Suprapubic skin (tissue), 4 donors: Measurements from ENCODE around the gene MADCAM1. TPM values are rescaled to one million over a fixed set of nuclear protein-coding genes. Genes with fewer than 3 reads are reported as not detected.

ENCODE experiments used
- DNase-seq, 2 donors: peaks; one replicate each; pipeline ENCODE4 v3.0.0-alpha.2; 2019; ENCODE audit warnings: low spot score in 2 of 2
- H3K27ac ChIP-seq: fragments of 200-600 bp; sonication (generic); one replicate; pipeline ENCODE4 v1.5.1; 2019
- H3K27me3 ChIP-seq: fragments of 200-600 bp; sonication (generic); one replicate; pipeline ENCODE4 v1.5.1; 2019
- H3K36me3 ChIP-seq: fragments of 200-600 bp; sonication (generic); one replicate; pipeline ENCODE4 v1.5.1; 2019
- H3K4me1 ChIP-seq: fragments of 200-600 bp; sonication (generic); one replicate; pipeline ENCODE4 v1.5.1; 2019
- H3K4me3 ChIP-seq: fragments of 200-600 bp; sonication (generic); one replicate; pipeline ENCODE4 v1.5.1; 2019; ENCODE audit warnings: mild to moderate bottlenecking
- H3K9me3 ChIP-seq: fragments of 200-600 bp; sonication (generic); one replicate; pipeline ENCODE4 v1.5.1; 2019
- CTCF ChIP-seq, 2 donors: fragments of 200-600 bp in 1 of 2; fragments of 450-650 bp in 1 of 2; sonication (generic) in 1 of 2; IDR thresholded peaks; one replicate each; pipeline ENCODE4 v1.5.1; 2016 to 2019; ENCODE audit warnings: antibody characterized with exemption in 2 of 2, mild to moderate bottlenecking in 1 of 2, moderate library complexity in 1 of 2
- EP300 ChIP-seq: sonication (generic); formaldehyde crosslinking; IDR thresholded peaks from one replicate; pipeline ENCODE4 v1.6.1; 2017; ENCODE audit warnings: antibody characterized with exemption
- POLR2A ChIP-seq, 2 donors: fragments of 450-650 bp; IDR thresholded peaks; one replicate each; pipeline ENCODE4 v1.6.1; 2017; ENCODE audit warnings: antibody characterized with exemption in 2 of 2, mild to moderate bottlenecking in 2 of 2, moderate library complexity in 2 of 2
- POLR2AphosphoS5 ChIP-seq, 3 donors: sonication (generic); formaldehyde crosslinking; IDR thresholded peaks; one replicate each; pipeline ENCODE4 v1.6.1; 2017; ENCODE audit warnings: antibody characterized with exemption in 3 of 3
- WGBS: methylation state at CpG from one replicate; pipeline ENCODE4 v1.1.5; 2018; 5-methylcytosine and 5-hydroxymethylcytosine counted together
- total RNA-seq, 4 donors: library from RNA; depleted of rRNA; stranded (reverse); fragments of >200 nt; gene quantifications; one replicate each; pipeline ENCODE4 v1.1.0, GENCODE V29; 2016

Gene MADCAM1
- total RNA-seq, 4 donors from 2014 or later, result 0.64 TPM; not detected in 3

DNA sequence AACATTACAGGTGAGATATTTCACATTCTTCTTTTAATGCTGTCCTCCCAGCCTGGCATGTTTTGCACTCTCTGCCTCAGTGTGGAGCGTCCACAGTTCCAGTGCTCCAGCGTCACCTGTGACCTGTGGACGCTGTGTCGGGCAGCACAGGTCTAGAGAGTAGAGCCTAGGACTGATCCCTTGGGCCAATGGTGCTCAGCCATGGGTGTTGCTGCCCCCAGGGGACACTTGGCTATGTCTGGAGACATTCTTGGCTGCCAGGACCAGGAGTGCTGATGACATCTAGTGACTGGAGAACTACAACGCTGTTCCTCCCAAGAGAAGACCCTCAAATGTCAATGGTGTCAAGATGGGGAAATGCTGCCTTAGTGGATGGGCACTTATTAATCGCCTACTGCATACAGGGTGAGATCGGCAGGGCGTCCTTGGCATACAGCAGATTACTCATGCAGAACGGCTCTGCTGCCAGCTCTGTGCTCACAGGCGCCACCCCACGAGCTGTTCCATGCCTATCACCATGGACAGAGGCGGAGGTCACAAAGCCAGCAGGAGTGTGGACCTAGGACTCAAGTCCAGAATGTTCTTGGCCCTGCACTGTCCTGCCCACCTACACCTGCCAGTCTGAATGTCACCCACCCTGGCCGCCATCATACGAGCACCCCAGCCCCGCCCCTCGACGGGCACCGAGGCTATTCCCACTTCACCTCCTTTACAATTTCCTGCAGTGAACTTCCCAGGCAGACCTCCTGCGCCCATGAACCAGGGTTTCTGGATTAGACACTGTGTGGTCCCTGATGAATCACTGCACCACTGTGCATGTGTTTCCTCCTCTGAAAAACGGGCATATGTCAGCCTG, 13.9 kb upstream of the MADCAM1 start:
- no peaks in the 10 kb centered on the region for H3K36me3 ChIP-seq
- H3K4me3 ChIP-seq, result no peak overlapping the region
- no peaks in the 10 kb centered on the region for H3K9me3 ChIP-seq
- peaks cover 18% of the 10 kb centered on the region for H3K4me1 ChIP-seq
- H3K27ac ChIP-seq, result no peak overlapping the region
- H3K27me3 ChIP-seq, result peaks cover 14% of the 10 kb centered on the region
- DNase-seq, result no peak
- WGBS, result 65% methylated on average over 19 of the region's 20 CpGs
- no peak for TF ChIP-seq POLR2A (IDR thresholded peaks at IDR 0.05)
- no peak for TF ChIP-seq POLR2AphosphoS5 (IDR thresholded peaks at IDR 0.05)
- no peak for TF ChIP-seq EP300
- no peak for TF ChIP-seq CTCF (IDR thresholded peaks at IDR 0.05)

- no peak overlapping the region for H3K4me3 ChIP-seq
- no peaks in the 10 kb centered on the region for H3K9me3 ChIP-seq
- H3K27me3 ChIP-seq, result peaks cover 14% of the 10 kb centered on the region
- WGBS, result 51% methylated on average over 13 of the region's 21 CpGs
- DNase-seq, result no peak
- TF ChIP-seq CTCF (IDR thresholded peaks at IDR 0.05), result no peak
- TF ChIP-seq EP300, result no peak
- no peak for TF ChIP-seq POLR2A (IDR thresholded peaks at IDR 0.05)
- no peak for TF ChIP-seq POLR2AphosphoS5 (IDR thresholded peaks at IDR 0.05)
- H3K36me3 ChIP-seq, result no peaks in the 10 kb centered on the region
- peaks cover 18% of the 10 kb centered on the region for H3K4me1 ChIP-seq
- H3K27ac ChIP-seq, result no peak overlapping the region
Observed at GRCh38 chr19:483332-484072, 12.8 kb upstream of the MADCAM1 start.

GRCh38 chr19:484494-484893, 11.8 kb upstream of the MADCAM1 start:
- TF ChIP-seq POLR2AphosphoS5 (IDR thresholded peaks at IDR 0.05) (no peak), EP300 (no peak), POLR2A (IDR thresholded peaks at IDR 0.05) (no peak), CTCF (IDR thresholded peaks at IDR 0.05) (no peak)
- 51% methylated on average over 15 of the region's 15 CpGs for WGBS
- peaks cover 14% of the 10 kb centered on the region for H3K27me3 ChIP-seq
- H3K27ac ChIP-seq, result no peak overlapping the region
- DNase-seq, result no peak
- no peaks in the 10 kb centered on the region for H3K36me3 ChIP-seq
- H3K9me3 ChIP-seq, result no peaks in the 10 kb centered on the region
- no peak overlapping the region for H3K4me3 ChIP-seq
- H3K4me1 ChIP-seq, result peaks cover 21% of the 10 kb centered on the region

DNA sequence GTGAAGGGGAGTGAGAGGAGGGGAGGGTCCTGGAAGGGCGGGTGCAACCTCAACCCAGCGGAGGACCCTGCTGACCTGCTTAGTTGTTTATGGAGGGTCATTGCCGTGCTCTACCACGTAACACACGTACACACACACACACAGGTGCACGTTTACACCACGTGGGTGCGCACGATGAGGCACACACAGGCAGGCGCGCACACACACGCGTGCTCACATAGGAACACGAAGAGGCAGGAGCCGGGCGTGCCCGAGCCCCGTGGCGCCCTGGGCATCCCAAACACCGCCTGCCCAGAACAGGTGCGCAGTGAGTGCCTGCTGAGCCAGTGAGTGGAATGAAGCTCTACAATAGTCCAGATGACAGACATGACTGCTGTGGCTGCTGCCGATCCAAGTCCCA, 11.2 kb upstream of the MADCAM1 start:
- peaks cover 14% of the 10 kb centered on the region for H3K27me3 ChIP-seq
- H3K9me3 ChIP-seq, result no peaks in the 10 kb centered on the region
- H3K27ac ChIP-seq, result no peak overlapping the region
- TF ChIP-seq POLR2AphosphoS5 (IDR thresholded peaks at IDR 0.05) (no peak), POLR2A (IDR thresholded peaks at IDR 0.05) (no peak), CTCF (IDR thresholded peaks at IDR 0.05) (no peak), EP300 (no peak)
- no peaks in the 10 kb centered on the region for H3K36me3 ChIP-seq
- DNase-seq, result no peak
- H3K4me3 ChIP-seq, result no peak overlapping the region
- peaks cover 22% of the 10 kb centered on the region for H3K4me1 ChIP-seq
- WGBS, result 84% methylated on average over 10 of the region's 22 CpGs

GRCh38 chr19:485583-486236, 10.6 kb upstream of the MADCAM1 start:
- Histone ChIP-seq H3K36me3 (no peaks in the 10 kb centered on the region), H3K27ac (peak overlapping the region; percentile 50), H3K4me1 (peaks cover 22% of the 10 kb centered on the region), H3K9me3 (no peaks in the 10 kb centered on the region), H3K27me3 (peaks cover 14% of the 10 kb centered on the region), H3K4me3 (no peak overlapping the region)
- WGBS, result 32% methylated on average over 7 of the region's 23 CpGs
- peak in 1 of 2 donors; percentile 90 for DNase-seq
- TF ChIP-seq POLR2A (IDR thresholded peaks at IDR 0.05) (no peak), POLR2AphosphoS5 (IDR thresholded peaks at IDR 0.05) (no peak)
